NT2/D1 (cell line): ENCODE measurements around the gene LKAAEAR1.

Experiments used
- SUZ12 ChIP-seq: IDR thresholded peaks from 2 replicates; pipeline ENCODE4 v1.6.1; 2011; ENCODE audit not compliant: insufficient read length, insufficient read depth; ENCODE audit errors: extremely low read depth
- YY1 ChIP-seq: IDR thresholded peaks from 2 replicates; pipeline ENCODE4 v1.6.1; 2011; ENCODE audit not compliant: insufficient read length, insufficient read depth

GRCh38 chr20:64130271-64130670 is 46.1 kb upstream of the LKAAEAR1 start:
- TF ChIP-seq YY1 (no peak), SUZ12 (no peak)
